H9 (cell line): ENCODE data around the gene STAB2. TPM values are rescaled to one million over a fixed set of nuclear protein-coding genes. Genes with fewer than 3 reads are reported as not detected.

Experiments
- DNase-seq: peaks from one replicate; pipeline ENCODE4 v3.0.0-alpha.2; 2017
- H2AFZ ChIP-seq: one replicate; pipeline ENCODE4 v1.6.1; 2013; ENCODE audit warnings: mild to moderate bottlenecking, low read length, control low read depth, moderate library complexity
- H2AK5ac ChIP-seq: 2 replicates; pipeline ENCODE4 v1.6.1; 2013; ENCODE audit warnings: low read length, control low read depth, mixed read lengths; ENCODE audit not compliant: insufficient read length
- H2BK120ac ChIP-seq: one replicate; pipeline ENCODE4 v1.6.1; 2013; ENCODE audit warnings: low read depth, mild to moderate bottlenecking, low read length, control low read depth, inconsistent platforms; ENCODE audit not compliant: poor library complexity, severe bottlenecking
- H2BK12ac ChIP-seq: 2 replicates; pipeline ENCODE4 v1.6.1; 2013; ENCODE audit warnings: low read length, control low read depth, mixed read lengths, low read depth; ENCODE audit not compliant: insufficient read length
- H2BK15ac ChIP-seq: 2 replicates; pipeline ENCODE4 v1.6.1; 2013; ENCODE audit warnings: low read depth, low read length, control low read depth
- H2BK20ac ChIP-seq: one replicate; pipeline ENCODE4 v1.6.1; 2013; ENCODE audit warnings: low read depth, mild to moderate bottlenecking, low read length, control low read depth, inconsistent platforms; ENCODE audit not compliant: poor library complexity, severe bottlenecking
- H2BK5ac ChIP-seq: 2 replicates; pipeline ENCODE4 v1.6.1; 2013; ENCODE audit warnings: low read length, control low read depth, mixed read lengths; ENCODE audit not compliant: insufficient read length
- H3K14ac ChIP-seq: 2 replicates; pipeline ENCODE4 v1.6.1; 2013; ENCODE audit warnings: low read length, control low read depth; ENCODE audit not compliant: insufficient read depth
- H3K18ac ChIP-seq: 2 replicates; pipeline ENCODE4 v1.6.1; 2013; ENCODE audit warnings: low read depth, mild to moderate bottlenecking, mixed read lengths, low read length, control low read depth; ENCODE audit not compliant: insufficient read length
- H3K23ac ChIP-seq: 2 replicates; pipeline ENCODE4 v1.6.1; 2013; ENCODE audit warnings: low read length, control low read depth, mixed read lengths, low read depth; ENCODE audit not compliant: insufficient read length
- H3K23me2 ChIP-seq: 2 replicates; pipeline ENCODE4 v1.6.1; 2013; ENCODE audit warnings: low read depth, mild to moderate bottlenecking, mixed read lengths, low read length, control low read depth; ENCODE audit not compliant: insufficient read length, poor library complexity, severe bottlenecking
- H3K27ac ChIP-seq: 2 replicates; pipeline ENCODE4 v1.5.1; 2013; ENCODE audit warnings: low read length, control low read depth, mixed read lengths, low read depth; ENCODE audit not compliant: insufficient read length
- H3K27me3 ChIP-seq: 2 replicates; pipeline ENCODE4 v1.6.1; 2013; ENCODE audit warnings: low read length, control low read depth, inconsistent platforms; ENCODE audit not compliant: insufficient read depth
- H3K4ac ChIP-seq: 2 replicates; pipeline ENCODE4 v1.6.1; 2013; ENCODE audit warnings: low read depth, mild to moderate bottlenecking, control low read depth, inconsistent platforms, low read length, moderate library complexity
- H3K4me1 ChIP-seq: 2 replicates; pipeline ENCODE4 v1.6.1; 2013; ENCODE audit warnings: low read length, control low read depth, inconsistent platforms; ENCODE audit not compliant: insufficient read depth
- H3K4me2 ChIP-seq: 2 replicates; pipeline ENCODE4 v1.6.1; 2013; ENCODE audit warnings: low read length, control low read depth, mixed read lengths; ENCODE audit not compliant: insufficient read length, insufficient read depth
- H3K56ac ChIP-seq: 2 replicates; pipeline ENCODE4 v1.6.1; 2013; ENCODE audit warnings: low read depth, mild to moderate bottlenecking, mixed read lengths, low read length, control low read depth; ENCODE audit not compliant: insufficient read length
- H3K79me1 ChIP-seq: 2 replicates; pipeline ENCODE4 v1.6.1; 2013; ENCODE audit warnings: low read depth, mild to moderate bottlenecking, moderate library complexity, low read length, control low read depth, inconsistent platforms; ENCODE audit not compliant: insufficient read depth, poor library complexity, severe bottlenecking
- H3K79me2 ChIP-seq: 2 replicates; pipeline ENCODE4 v1.6.1; 2013; ENCODE audit warnings: low read length, control low read depth, inconsistent platforms; ENCODE audit not compliant: insufficient read depth
- H3K9ac ChIP-seq: 2 replicates; pipeline ENCODE4 v1.6.1; 2013; ENCODE audit warnings: low read length, control low read depth, mixed read lengths; ENCODE audit not compliant: insufficient read length; ENCODE audit errors: extremely low read depth
- H3K9me3 ChIP-seq: one replicate; pipeline ENCODE4 v1.6.1; 2013; ENCODE audit warnings: low read depth, low read length, inconsistent platforms; ENCODE audit not compliant: control insufficient read depth
- H3T11ph ChIP-seq: one replicate; pipeline ENCODE4 v1.6.1; 2013; ENCODE audit warnings: mild to moderate bottlenecking, low read length, control low read depth, inconsistent platforms
- H4K20me1 ChIP-seq: one replicate; pipeline ENCODE4 v1.6.1; 2013; ENCODE audit not compliant: control insufficient read depth, insufficient read length, insufficient read depth
- H4K5ac ChIP-seq: 2 replicates; pipeline ENCODE4 v1.6.1; 2013; ENCODE audit warnings: low read depth, mild to moderate bottlenecking, mixed read lengths, low read length, control low read depth; ENCODE audit not compliant: insufficient read length
- H4K8ac ChIP-seq: replicated peaks from 2 replicates; pipeline ENCODE4 v1.6.1; 2013; ENCODE audit warnings: low read length, control low read depth, mixed read lengths, low read depth; ENCODE audit not compliant: insufficient read length
- H4K91ac ChIP-seq: 2 replicates; pipeline ENCODE4 v1.6.1; 2013; ENCODE audit warnings: low read depth, mild to moderate bottlenecking, moderate library complexity, mixed read lengths, low read length, control low read depth; ENCODE audit not compliant: insufficient read length
- H3K27ac Mint-ChIP-seq, 3 experiments: 2 replicates in 2 of 3; 3 replicates in 1 of 3; pipeline ENCODE4 v1.8.0; 2020 to 2021; ENCODE audit warnings: mixed read lengths in 3 of 3, mild to moderate bottlenecking in 1 of 3, moderate library complexity in 1 of 3
- H3K27me3 Mint-ChIP-seq: 2 replicates; pipeline ENCODE4 v1.8.0; 2021; ENCODE audit warnings: low read depth, mild to moderate bottlenecking, moderate library complexity, mixed read lengths
- H3K36me3 Mint-ChIP-seq, 3 experiments: 2 replicates in 2 of 3; 3 replicates in 1 of 3; pipeline ENCODE4 v1.8.0; 2020 to 2021; ENCODE audit warnings: low read depth in 3 of 3, mixed read lengths in 3 of 3; ENCODE audit not compliant: insufficient read depth in 1 of 3
- H3K4me1 Mint-ChIP-seq, 2 experiments: 2 replicates each; pipeline ENCODE4 v1.8.0; 2020; ENCODE audit warnings: mixed read lengths in 2 of 2
- H3K4me3 Mint-ChIP-seq, 2 experiments: 2 replicates in 1 of 2; 3 replicates in 1 of 2; pipeline ENCODE4 v1.8.0; 2020 to 2021; ENCODE audit warnings: mild to moderate bottlenecking in 2 of 2, mixed read lengths in 2 of 2, moderate library complexity in 1 of 2
- H3K9me3 Mint-ChIP-seq, 2 experiments: 2 replicates in 1 of 2; 3 replicates in 1 of 2; pipeline ENCODE4 v1.8.0; 2020; ENCODE audit warnings: mild to moderate bottlenecking in 2 of 2, mixed read lengths in 2 of 2, moderate library complexity in 1 of 2
- CTCF ChIP-seq: fragments of 200-600 bp; sonication (generic); conservative IDR thresholded peaks from 3 replicates; pipeline ENCODE4 v1.8.0; 2021; ENCODE audit warnings: antibody characterized with exemption, mild to moderate bottlenecking
- WGBS: extraction: QIAGEN DNeasy Blood & Tissue Kit; methylation state at CpG from one replicate; pipeline ENCODE4 v1.1.7; 2013; ENCODE audit warnings: missing lambda C conversion rate, low lambda C conversion rate, mixed read lengths; ENCODE audit not compliant: insufficient read length; ENCODE audit errors: extremely low coverage; 5-methylcytosine and 5-hydroxymethylcytosine counted together
- total RNA-seq: library from RNA; stranded (reverse); gene quantifications from 2 replicates; pipeline ENCODE4 v1.2.1, GENCODE V29; 2021

Gene STAB2
- total RNA-seq, 1 experiment from 2014 or later = 0.02 TPM

- no peak overlapping the region for H3K4ac ChIP-seq
- no peak overlapping the region for H3K14ac ChIP-seq
- no peak for TF ChIP-seq CTCF
- Mint-ChIP-seq H3K27ac (peak overlapping the region in 2 of 3 experiments; percentile 4 to 10; a peak in 4 of 7 replicates), H3K4me1 (peaks cover 7 to 10% of the 10 kb centered on the region in 2 experiments), H3K27me3 (no peaks in the 10 kb centered on the region), H3K4me3 (no peak overlapping the region), H3K36me3 (peaks cover 7 to 29% (median 7%) of the 10 kb centered on the region in 3 experiments; a peak in 6 of 7 replicates), H3K9me3 (no peaks in the 10 kb centered on the region)
- H2BK12ac ChIP-seq = no peak overlapping the region
- H4K20me1 ChIP-seq = no peaks in the 10 kb centered on the region
- H3K79me2 ChIP-seq = no peaks in the 10 kb centered on the region
- no peak overlapping the region for H4K5ac ChIP-seq
- no peak overlapping the region for H3K23ac ChIP-seq
- H3K18ac ChIP-seq = no peak overlapping the region
- no peak overlapping the region for H4K91ac ChIP-seq
- no peaks in the 10 kb centered on the region for H3K9me3 ChIP-seq
- no peak overlapping the region for H2BK15ac ChIP-seq
- no peak overlapping the region for H4K8ac ChIP-seq
- no peak overlapping the region for H3T11ph ChIP-seq
- no peak overlapping the region for H2BK120ac ChIP-seq
- H3K79me1 ChIP-seq = peaks cover 3% of the 10 kb centered on the region
- H3K4me1 ChIP-seq = no peaks in the 10 kb centered on the region; the same call in 1 of the 2 replicates
- no peak for DNase-seq
- H2AK5ac ChIP-seq = no peak overlapping the region
- no peak overlapping the region for H3K9ac ChIP-seq
- H3K23me2 ChIP-seq = no peaks in the 10 kb centered on the region
- H3K4me2 ChIP-seq = no peak overlapping the region
- no peaks in the 10 kb centered on the region for H3K27me3 ChIP-seq
- H2BK5ac ChIP-seq = no peak overlapping the region
- no peak overlapping the region for H3K56ac ChIP-seq
- no peak overlapping the region for H2AFZ ChIP-seq
- WGBS = no CpG with 5 or more reads among the region's 4 CpGs
- H3K27ac ChIP-seq = no peak overlapping the region
- no peak overlapping the region for H2BK20ac ChIP-seq
Measured at GRCh38 chr12:103806803-103807202, 219.7 kb downstream of the STAB2 start.
